Measurements from ENCODE around the gene STRA8. TPM values are rescaled to one million over a fixed set of nuclear protein-coding genes. Genes with fewer than 3 reads are reported as not detected.

Gene STRA8
- total and polyA plus RNA-seq, 12 donors, result not detected

GRCh38 chr7:135299235-135299634, 65.6 kb downstream of the STRA8 start:
- no peaks in the 10 kb centered on the region for H3K27me3 ChIP-seq
- intact Hi-C loops (cut with DNase I), result no loop called here
- H3K4me1 ChIP-seq (replicated peaks in 1 of 2), result no peaks in the 10 kb centered on the region
- no peaks in the 10 kb centered on the region for H3K9me3 ChIP-seq (replicated peaks in 1 of 3)
- no peak for DNase-seq
- H3K27ac ChIP-seq, result no peak overlapping the region
- no peak overlapping the region for H3K4me3 ChIP-seq
- WGBS, 4 donors, result 45 to 58% (median 50%) methylated on average over 6 of the region's 6 CpGs
- no peaks in the 10 kb centered on the region for H3K36me3 ChIP-seq (replicated peaks in 1 of 2)
- TF ChIP-seq CTCF (IDR thresholded peaks at IDR 0.05) (no peak), POLR2A (IDR thresholded peaks at IDR 0.05) (no peak)

GRCh38 chr7:135300913-135301765, 67.5 kb downstream of the STRA8 start:
- H3K9me3 ChIP-seq (replicated peaks in 1 of 3), result no peaks in the 10 kb centered on the region
- no peaks in the 10 kb centered on the region for H3K36me3 ChIP-seq (replicated peaks in 1 of 2)
- no peaks in the 10 kb centered on the region for H3K4me1 ChIP-seq (replicated peaks in 1 of 2)
- TF ChIP-seq CTCF (IDR thresholded peaks at IDR 0.05) (no peak), POLR2A (IDR thresholded peaks at IDR 0.05) (no peak)
- intact Hi-C loops (cut with DNase I), result no loop called here
- H3K27me3 ChIP-seq, result no peaks in the 10 kb centered on the region
- H3K27ac ChIP-seq, result no peak overlapping the region
- H3K4me3 ChIP-seq, result no peak overlapping the region
- WGBS, 4 donors, result 71 to 81% (median 77%) methylated on average over 3 of the region's 3 CpGs
- no peak for DNase-seq

Small RNAs within 50 kb of the gene (microRNA-seq; reads per million reads assigned to microRNA genes)
- 0.28 to 0.45 (median 0.38) reads per million in 3 donors for gene MIR6509

Small RNAs within 50 kb of the gene (small RNA-seq; reads per million reads assigned to genes)
- gene MIR6509, result 0 to 0.12 reads per million in 2 donors

Other genes starting within 250 kb of the STRA8 start
- gene AGBL3, start 247.3 kb upstream of the STRA8 start, total RNA-seq, result 1 to 10 TPM in 7 of 9 donors, under 1 TPM in 2; 0.28 to 7.3 (median 2.0) TPM
- gene AGBL3, start 247.3 kb upstream of the STRA8 start, polyA plus RNA-seq, result 1 to 10 TPM in 2 of 3 donors, under 1 TPM in 1; 0.97 to 2.0 (median 1.2) TPM
- 10 to 100 TPM in 8 of 9 donors, 1 to 10 TPM in 1; 9.4 to 62.9 (median 29.5) TPM for gene TMEM140, start 85.8 kb upstream of the STRA8 start, total RNA-seq
- gene TMEM140, start 85.8 kb upstream of the STRA8 start, polyA plus RNA-seq, result 10 to 100 TPM; 10.9 to 18.3 (median 14.6) TPM
- gene CYREN, start 63.1 kb upstream of the STRA8 start, total RNA-seq, result 10 to 100 TPM; 35.0 to 66.2 (median 51.6) TPM
- 10 to 100 TPM; 33.1 to 45.8 (median 42.3) TPM for gene CYREN, start 63.1 kb upstream of the STRA8 start, polyA plus RNA-seq
- 10 to 100 TPM in 8 of 9 donors, 1 to 10 TPM in 1; 7.8 to 29.6 (median 14.6) TPM for gene WDR91, start 22.3 kb upstream of the STRA8 start, total RNA-seq
- gene WDR91, start 22.3 kb upstream of the STRA8 start, polyA plus RNA-seq, result 10 to 100 TPM in 2 of 3 donors, 1 to 10 TPM in 1; 6.8 to 20.5 (median 19.1) TPM